NCI-H460 (cell line): ENCODE data around the gene TNNT1. TPM values are rescaled to one million over a fixed set of nuclear protein-coding genes. Genes with fewer than 3 reads are reported as not detected.
"Not testable (repeated sequence)": the region's sequence is repeated elsewhere in the genome, so short reads cannot be mapped to it uniquely, and the experiment has no call there.

Experiments used
- DNase-seq: peaks from one replicate; pipeline ENCODE4 v3.0.0-alpha.2; 2016; ENCODE audit warnings: low read depth; ENCODE audit errors: extremely low read depth
- total RNA-seq: library from RNA; depleted of rRNA; stranded (reverse); fragments of >200 nt; shearing (Covaris generic); gene quantifications from 2 replicates; pipeline ENCODE4 v1.2.3, GENCODE V29; 2014

Gene TNNT1
- total RNA-seq, 1 experiment from 2014 or later, result 18.6 TPM

DNA sequence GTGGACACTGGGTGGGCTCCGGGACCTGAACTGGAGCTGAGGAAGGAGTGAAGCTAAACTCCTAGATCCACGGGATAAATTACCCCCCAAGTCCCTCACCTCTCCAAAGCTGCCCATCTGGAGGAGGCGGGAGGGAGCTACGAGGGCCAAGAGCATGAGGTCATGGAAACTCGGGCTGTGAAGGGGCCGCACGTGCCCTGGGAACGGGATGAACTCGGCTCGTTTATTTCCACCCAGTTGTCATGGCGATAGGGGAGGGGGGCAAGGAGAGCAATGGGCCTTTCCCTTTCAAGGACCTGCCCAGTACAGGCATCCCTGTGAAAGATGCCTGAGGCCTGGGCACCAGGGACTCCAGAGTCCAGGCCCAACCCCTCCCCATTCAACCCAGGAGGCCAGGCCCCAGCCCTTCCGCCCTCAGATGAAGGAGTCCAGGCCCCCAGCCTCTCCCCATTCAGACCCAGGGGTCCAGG is 35.4 kb downstream of the TNNT1 start:
- DNase-seq, result no peak

DNA sequence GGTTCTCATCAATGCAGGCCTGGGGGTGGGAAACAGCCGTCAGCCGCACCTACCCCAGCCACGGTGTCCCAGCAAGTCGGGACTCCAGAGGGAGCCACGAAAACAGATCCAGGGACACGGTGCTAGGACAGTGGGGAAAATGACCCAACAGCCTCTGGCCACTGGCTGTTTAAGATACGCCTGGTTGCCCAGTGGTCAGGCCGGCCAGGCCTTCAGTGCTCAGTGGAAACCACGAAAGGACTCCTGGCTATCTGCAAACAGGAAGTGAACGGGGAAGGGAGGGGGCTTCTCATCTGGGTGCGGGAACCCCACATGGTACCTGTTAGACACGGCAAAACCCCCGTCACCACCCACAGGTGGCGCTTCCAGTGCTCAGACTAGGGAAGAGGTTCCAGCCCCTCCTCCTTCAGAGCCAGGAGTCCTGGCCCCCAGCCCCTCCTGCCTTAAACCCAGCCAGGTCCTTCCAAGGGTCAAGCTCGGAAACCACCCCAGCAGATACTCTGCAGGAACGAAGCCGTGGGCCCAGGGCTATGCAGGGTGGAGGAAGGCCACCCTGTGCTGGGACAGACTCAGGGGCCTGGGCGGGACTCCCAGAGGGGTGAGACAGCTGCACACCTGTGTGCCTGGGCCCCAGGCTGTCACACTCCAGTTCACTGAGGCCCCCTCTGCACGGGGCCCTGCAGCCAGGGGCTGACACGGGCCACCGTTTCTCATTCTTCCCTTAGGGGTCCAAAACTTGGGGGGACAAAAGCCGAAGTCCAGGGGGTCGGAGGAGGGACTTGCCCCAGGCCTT is 36.0 kb downstream of the TNNT1 start:
- no peak for DNase-seq

DNA sequence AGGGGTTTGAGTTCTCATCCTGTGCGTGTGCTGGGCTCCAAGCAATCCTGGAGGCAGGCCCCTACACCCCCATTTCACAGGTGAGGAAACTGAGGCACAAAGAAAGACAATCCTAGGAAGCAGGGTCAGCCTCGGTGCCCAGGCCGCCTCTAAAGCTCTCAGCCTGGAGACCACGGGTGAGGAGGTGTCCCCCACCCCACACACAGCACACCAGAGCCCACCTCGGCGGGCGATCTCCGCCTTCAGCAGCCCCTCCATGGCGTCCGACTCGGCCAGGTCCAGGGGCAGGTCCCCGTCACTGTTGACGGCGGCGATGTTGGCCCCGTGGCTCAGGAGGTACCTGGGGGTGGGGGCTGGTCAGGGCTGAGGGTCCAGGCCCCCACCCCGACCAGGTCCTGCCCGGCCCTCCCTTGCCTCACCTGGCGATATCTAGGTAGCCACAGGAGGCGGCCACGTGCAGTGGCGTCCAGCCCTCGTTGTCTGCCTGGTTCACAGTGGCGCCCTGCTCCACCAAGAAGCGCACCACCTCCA is 36.7 kb downstream of the TNNT1 start:
- no peak for DNase-seq

DNA sequence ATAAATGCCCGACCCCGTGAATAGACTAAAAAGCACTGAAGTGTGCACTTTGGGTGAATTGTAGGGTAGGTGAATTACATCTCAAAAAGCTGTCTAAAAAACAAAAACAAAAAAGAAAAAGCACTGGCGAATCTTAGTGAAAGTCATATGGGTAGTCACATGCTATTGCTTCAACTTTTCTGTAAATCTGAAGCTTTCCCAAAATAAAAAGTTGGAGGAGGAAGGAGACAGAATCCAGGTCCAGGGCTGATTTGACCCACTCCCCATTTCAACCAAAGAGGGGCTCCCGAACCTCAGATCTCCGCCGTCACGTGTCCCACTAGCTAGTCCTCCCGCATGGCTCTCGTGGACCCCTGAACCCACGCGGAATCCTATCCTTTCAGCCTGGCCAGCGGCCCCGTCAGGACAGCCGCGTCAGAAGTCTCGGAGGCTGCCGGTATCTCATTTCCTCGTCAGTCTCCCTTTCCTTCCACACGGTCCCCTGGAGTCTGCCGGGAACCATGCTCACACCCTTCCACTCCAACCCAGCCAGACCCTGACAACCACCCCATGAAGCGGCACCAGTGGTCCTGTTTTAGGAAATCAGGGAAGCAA is 37.7 kb downstream of the TNNT1 start:
- no peak for DNase-seq

DNA sequence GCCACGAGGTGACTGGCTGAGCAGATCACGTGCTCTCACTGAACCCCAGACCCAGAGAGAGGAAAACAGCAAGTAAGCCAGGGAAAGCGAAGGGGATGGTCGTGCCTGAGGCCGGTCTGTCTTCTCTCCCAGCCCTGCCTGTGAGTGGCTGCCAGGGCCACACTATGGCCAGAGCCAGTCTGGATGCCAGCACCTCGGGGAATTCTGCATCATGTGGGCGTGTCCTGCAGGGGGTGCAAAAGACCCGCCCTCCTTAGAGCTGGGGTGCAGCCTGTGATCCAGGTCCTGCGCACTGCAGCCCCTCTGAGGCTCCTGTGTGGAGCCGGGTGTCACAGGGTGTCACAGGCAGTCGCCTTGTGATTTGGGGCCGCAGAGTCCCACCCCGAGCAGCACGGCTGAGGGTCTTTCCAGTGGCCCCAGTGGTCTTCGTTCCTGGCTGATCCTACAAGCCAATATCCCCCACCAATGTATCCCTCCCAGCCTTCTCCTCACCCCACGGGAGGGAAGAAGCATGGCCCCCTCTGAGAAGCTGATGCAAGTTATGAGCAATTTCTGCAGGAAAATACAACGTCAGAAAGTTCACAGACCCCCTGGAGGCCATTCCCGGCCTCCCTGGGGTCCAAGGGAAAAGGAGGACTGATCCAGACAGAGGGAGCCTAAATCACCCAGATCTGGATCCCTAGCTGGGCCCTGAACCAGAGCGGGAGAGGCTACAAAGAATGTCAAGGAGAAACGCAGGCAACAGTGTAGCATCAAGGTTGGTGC is 39.3 kb downstream of the TNNT1 start:
- no peak for DNase-seq

DNA sequence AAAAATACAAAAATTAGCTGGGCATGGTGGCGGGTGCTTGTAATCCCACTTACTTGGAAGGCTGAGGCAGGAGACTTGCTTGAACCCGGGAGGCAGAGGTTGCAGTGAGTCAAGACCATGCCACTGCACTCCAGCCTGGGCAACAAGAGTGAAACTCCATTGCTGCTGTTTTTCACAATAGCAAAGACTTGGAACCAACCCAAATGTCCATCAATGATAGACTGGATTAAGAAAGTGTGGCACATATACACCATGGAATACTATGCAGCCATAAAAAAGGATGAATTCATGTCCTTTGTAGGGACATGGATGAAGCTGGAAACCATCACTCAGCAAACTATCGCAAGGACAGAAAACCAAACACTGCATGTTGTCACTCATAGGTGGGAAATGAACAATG is 41.8 kb downstream of the TNNT1 start:
- not testable (repeated sequence) for DNase-seq

DNA sequence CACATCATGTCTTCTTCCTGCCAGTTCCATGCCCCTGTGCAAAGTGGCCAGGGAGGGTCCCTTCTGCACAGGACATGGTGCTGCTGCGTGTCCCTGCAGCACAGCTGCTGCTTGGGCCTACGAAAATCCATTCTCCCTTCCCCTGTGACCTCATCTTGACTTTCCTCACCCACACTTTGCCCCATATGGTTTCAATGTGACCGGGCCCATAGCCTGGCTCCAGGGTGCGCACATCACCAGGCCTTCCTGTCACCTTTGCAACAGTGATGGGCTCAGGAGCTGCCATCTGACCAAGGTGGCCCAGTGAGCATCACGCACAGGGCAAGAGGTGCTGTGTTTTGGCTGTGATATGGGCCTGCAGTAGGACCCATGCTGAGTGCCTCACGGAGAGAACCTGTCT is 42.4 kb downstream of the TNNT1 start:
- DNase-seq, result no peak

DNA sequence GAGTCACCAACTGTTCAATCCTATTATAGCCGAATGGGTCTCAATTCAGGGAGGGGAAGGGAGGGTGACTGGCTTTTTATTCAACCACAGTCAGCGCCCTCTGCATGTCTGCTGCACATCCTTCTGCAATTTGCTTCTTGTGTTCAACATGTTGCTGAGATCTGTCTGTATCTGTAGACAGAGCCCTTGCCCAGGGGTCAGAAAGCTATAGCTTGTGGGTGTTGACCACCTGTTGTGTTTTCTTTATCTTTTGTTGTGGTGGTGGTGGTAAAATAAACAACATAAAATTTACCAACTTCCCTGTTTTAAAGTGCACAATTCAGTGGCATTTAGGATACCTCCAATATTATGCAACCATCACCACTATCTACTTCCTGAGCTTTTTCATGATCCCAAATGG is 43.8 kb downstream of the TNNT1 start:
- DNase-seq, result no peak

DNA sequence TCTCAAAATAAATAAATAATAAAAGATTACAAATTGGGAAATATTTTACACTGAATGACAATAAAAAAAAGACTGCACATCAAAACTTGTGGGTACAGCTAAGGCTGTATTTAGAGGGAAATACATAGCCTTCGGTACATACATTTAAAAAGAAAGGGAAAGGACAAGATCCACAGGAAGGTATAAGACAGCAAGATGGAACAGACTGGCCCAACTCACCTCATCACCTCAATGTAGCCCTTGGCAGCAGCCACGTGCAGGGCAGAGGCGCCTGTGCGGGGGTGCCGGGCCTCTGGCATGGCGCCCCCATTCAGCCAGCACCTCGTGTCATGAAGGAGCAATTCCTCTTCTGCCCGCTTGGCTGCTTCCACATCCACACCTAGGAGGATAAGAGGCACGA is 45.8 kb downstream of the TNNT1 start:
- DNase-seq, result no peak

DNA sequence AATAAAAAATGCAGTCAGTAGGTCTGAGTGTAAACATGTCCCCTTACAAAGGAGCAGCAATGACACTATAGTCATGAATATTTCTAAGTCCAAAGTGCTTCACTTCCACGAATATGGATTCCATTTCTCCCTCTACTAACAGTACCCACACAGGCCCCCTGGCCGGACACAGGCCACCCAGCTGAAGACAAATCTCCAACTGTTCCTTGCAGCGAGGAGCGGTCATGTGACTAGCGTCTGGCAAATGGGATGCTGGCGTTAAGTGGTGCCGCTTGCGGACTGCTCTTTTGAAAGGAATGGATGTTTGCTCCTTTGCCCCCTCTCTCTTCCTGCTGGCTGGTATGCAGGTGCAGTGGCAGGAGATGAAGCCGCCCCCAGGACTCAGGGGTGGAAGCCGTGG is 47.7 kb downstream of the TNNT1 start:
- DNase-seq, result no peak

DNA sequence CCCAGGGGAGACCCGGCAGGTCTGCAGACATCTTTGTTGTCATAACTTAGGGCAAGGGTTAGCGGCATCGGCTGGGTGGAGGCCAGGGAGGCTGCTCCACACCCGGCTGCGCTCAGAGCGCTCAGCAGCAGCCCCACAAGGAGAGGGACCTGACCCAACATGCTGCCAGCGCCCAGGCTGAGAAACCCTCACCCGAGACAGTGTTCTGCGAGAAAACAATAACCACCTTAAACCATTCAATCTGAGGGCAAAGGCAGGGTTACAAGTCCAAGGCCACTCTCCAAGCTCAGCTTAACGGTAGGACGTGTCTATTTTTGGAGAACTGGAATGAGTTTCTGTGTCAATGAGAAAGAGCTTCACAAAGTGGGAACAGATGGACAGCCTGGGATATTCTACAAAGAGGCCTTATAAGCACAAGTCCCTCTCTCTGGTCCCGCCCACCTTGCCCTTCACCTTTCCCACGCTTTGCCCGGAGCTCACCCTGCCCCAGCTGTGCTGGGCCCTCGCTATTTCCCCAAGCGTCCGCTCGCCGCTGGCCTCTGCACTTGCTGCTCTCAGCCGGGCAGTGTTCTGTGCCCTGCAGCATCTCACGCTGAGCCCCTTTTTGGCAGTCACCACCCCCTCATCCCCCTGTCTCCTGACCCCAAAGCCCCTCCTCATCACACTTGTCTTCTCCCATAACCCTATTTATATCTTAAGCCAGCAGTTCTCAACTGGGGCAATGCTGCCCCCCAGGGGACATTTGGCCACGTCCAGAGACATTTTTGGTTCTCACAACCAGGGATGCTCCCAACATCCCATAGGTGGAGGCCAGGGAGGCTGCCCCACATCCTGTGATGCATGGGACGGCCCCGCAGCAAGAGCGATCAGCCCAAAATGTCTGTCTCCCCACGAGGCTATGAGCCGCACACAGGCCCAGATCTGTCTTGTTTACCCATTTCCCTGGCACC is 49.2 kb downstream of the TNNT1 start:
- no peak for DNase-seq

DNA sequence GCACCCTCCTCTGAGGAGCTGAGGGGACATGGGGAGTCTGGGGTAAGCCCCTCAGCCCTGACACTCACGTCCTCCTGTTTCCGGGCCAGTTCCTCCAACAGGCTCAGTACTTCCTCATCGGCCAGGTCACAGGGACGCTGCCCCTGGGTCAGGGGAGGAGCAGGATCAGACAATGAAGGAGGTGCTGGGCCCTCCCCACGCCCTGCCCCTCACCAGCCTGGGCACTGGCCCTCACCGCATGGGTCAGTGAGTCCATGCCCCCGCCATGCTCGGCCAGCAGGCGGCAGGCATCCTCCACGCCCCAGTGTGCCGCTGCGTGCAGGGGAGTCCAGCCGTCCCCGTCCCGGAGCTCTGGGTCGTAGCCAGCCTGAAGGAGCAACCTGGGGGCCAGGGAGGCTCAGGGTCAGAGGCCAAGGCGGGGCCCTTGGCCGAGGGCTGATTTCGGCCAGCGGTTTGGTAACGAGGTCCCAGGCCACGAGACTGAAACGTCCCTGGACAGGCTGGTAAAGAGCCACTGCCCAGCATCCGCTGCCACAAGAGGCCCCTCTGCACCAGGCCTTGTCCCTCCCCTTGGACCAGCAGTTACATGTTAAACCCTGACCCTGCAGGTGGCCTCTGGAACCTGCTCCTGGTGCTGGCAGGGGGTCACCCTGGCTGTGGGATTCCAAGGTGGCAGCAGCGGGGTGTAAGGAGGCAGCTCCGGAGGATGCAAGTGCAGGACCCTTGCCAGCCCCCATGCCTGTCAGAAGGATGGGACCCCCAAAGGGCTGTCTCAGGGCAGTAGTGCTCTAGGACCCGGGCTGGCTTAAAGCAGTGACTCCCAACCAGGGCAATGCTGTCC is 50.1 kb downstream of the TNNT1 start:
- DNase-seq, result no peak

DNA sequence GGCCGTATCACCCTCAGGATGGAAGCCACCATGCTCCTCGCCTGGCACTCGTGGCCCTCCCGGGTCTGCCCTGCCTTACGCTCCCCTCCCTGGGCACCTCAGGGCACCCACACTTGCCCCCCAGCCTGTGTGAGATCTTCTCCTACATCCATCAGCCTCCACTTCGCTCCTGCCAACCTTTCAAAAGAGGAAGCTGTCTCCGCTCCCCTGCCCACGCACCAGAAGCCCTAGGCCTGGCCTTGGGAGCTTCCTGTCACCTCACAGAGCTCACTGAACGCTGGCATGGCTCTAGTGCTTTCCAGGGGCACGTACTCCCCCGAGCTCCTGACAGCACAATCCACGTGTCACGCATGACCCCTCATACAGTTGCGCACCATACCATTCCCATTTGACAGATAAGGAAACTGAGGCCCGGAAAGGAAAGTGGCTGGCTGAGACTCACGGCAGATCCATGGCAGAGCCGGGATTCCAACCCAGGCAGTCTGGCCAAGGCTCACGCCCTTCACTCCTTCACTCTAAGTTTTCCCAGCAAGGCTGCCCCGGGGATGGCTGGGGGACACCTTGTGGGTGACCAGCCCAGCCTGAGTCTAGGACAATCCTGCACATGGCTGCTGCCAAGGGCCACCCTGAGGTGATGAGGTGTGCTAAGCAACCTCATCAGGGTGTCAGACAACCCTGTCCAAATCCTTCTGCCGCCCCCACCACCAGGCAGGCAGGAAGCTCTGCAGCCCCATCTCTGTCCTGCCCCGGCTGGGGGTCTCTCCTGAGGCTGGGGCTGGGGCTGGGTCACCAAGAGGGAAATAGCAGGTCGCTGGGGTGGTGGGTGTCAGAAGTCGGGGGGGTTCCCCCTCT is 50.9 kb downstream of the TNNT1 start:
- DNase-seq, result no peak

DNA sequence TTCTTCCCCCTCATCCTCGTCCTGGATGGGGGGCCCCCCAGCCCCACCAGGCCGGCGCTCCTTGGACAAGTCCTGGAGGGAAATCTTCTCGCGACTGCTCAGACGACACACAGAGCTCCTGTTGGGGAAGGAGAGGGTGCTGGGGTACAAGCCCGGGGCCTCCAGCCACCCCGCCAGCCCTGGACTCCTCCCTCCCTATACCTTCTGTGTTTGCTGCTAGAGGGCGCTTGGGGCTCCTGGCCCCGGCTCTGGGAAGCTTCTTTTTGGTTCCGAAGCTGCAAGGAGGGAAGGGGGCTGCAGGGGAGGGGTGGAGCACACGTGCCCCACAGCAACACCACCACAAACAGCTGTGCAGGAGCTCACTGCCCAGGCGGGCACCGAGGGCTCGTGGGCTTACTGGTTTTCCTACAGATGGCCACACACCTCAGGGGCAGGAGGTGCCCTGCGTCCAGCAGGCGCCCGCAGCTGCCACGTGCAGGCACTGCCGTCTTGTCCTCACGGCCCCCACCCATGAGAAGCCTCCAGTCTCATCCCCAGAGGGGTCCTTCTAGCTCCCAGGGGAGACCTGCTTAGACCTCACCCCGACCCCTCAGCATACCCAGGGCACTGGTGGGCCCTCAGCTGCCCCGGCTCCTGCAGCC is 52.8 kb downstream of the TNNT1 start:
- DNase-seq, result no peak

DNA sequence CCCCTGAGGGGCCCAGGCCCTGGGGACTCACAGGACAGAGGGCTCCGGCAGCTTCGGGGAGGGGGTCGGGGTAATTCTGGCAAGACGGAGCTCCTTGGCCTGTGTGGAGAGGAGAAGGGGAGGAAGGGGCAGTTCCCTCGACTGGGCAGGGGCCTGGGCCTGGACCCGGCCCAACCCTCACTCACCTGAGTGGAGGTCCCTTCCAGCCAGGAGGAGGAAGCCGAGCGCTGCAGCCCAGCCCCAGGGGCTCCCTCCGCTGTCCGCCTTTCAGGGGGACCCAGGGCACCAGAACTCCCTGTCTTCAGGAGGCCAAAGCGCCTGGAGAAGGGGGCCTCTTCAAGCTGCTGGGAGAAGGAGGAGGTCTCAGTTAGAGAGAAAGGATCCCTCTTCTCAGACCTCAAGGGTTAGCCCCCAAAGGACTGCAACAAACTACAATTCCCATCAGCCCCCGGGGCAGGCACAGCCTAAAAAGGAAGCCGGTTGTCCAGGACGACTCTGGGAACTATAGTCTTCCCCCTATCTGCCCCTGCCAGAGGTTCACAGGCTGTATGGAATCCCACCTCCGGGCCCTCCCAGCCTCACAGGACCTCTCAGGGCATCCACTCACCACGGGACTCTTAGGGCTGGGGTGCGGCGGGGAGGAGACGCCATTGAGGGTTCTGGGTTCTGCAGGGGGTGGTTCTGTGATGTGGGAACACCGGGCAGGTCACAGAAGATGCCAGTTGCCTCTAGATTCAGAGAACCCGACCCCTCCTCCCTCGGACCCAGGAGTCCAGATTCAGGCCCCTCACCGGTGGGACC is 53.5 kb downstream of the TNNT1 start:
- DNase-seq, result no peak

DNA sequence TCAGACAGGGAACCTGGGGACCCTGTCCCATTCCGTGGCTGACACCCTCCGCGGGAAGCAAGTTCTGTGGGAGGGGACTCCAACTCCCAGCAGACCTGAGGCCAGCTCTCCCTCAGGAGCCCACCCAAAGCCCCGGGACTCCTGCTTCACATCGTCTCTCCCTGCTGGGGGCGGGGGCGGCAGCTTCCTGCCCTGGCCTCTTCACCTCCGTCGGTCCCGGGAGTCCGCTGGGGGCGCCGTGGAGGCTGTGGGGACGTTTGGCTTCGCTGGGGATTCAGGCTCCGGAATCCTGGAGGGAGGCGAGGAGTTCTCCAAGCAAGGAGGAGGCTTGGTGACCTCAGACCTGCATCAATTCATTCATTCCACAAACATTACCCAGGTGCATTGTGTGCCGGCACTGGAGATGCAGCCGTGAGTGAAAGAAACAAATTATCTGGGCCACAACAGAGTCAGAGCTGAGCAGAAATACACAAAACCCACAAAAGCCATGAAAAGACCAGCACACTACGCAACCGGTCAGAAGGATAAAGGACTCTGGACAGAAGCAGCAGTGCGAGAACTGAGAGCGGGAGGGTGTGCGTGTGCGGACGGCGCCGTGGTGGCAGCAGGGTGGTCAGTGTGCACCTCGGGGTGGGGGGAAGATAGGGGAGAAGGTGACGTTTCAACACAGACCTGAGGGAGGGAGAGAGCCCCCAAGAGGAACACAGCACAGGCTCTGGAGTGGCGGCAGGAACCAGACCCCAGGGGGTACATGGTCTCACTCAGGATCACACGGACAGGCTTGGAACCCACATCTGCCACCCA is 54.3 kb downstream of the TNNT1 start:
- DNase-seq, result no peak
